Measurements from ENCODE around the gene PREX1.

The PREX1 gene

GRCh38 chr20:48718786-48719578 lies 108.8 kb downstream of the PREX1 start:
- no peak for DNase-seq (ENCODE audit: low spot score)

- no peak for DNase-seq (ENCODE audit: low spot score)
Observed at GRCh38 chr20:48717680-48718223, 110.0 kb downstream of the PREX1 start.

- DNase-seq (ENCODE audit: low spot score): no peak
Observed at GRCh38 chr20:48717095-48717672, 110.6 kb downstream of the PREX1 start.

- no peak for DNase-seq (ENCODE audit: low spot score)
Observed at GRCh38 chr20:48716541-48716940, 111.3 kb downstream of the PREX1 start.

- DNase-seq (ENCODE audit: low spot score): no peak
Observed at GRCh38 chr20:48716086-48716485, 111.7 kb downstream of the PREX1 start.

- no peak for DNase-seq (ENCODE audit: low spot score)
Observed at GRCh38 chr20:48714764-48715163, 113.0 kb downstream of the PREX1 start.

GRCh38 chr20:48711696-48712464 lies 115.9 kb downstream of the PREX1 start:
- no peak for DNase-seq (ENCODE audit: low spot score)

- DNase-seq (ENCODE audit: low spot score): no peak
Observed at GRCh38 chr20:48711044-48711428, 116.8 kb downstream of the PREX1 start.

- no peak for DNase-seq (ENCODE audit: low spot score)
Observed at GRCh38 chr20:48710341-48711043, 117.3 kb downstream of the PREX1 start.

GRCh38 chr20:48709744-48710143 lies 118.1 kb downstream of the PREX1 start:
- no peak for DNase-seq (ENCODE audit: low spot score)

- DNase-seq (ENCODE audit: low spot score): no peak
Observed at GRCh38 chr20:48709058-48709691, 118.6 kb downstream of the PREX1 start.

- no peak for DNase-seq (ENCODE audit: low spot score)
Observed at GRCh38 chr20:48708630-48709029, 119.2 kb downstream of the PREX1 start.

GRCh38 chr20:48708116-48708515 lies 119.7 kb downstream of the PREX1 start:
- DNase-seq (ENCODE audit: low spot score): no peak

GRCh38 chr20:48706710-48707365 lies 121.0 kb downstream of the PREX1 start:
- no peak for DNase-seq (ENCODE audit: low spot score)

- DNase-seq (ENCODE audit: low spot score): no peak
Observed at GRCh38 chr20:48706116-48706656, 121.6 kb downstream of the PREX1 start.

- DNase-seq (ENCODE audit: low spot score): no peak
Observed at GRCh38 chr20:48705240-48706115, 122.3 kb downstream of the PREX1 start.

GRCh38 chr20:48704761-48705160 lies 123.0 kb downstream of the PREX1 start:
- DNase-seq (ENCODE audit: low spot score): no peak

- no peak for DNase-seq (ENCODE audit: low spot score)
Observed at GRCh38 chr20:48703511-48704219, 124.1 kb downstream of the PREX1 start.

- DNase-seq (ENCODE audit: low spot score): no peak
Observed at GRCh38 chr20:48703107-48703506, 124.7 kb downstream of the PREX1 start.
